Fibroblast of villous mesenchyme (primary cell): ENCODE results near the gene GABRR2. TPM values are rescaled to one million over a fixed set of nuclear protein-coding genes. Genes with fewer than 3 reads are reported as not detected.

Experiments
- DNase-seq: peaks from one replicate; pipeline ENCODE4 v3.0.0-alpha.2; 2010; ENCODE audit warnings: low read depth
- H3K4me3 ChIP-seq: 2 replicates; pipeline ENCODE4 v1.5.1; 2011; ENCODE audit warnings: low read depth, mild to moderate bottlenecking, low read length
- CTCF ChIP-seq: IDR thresholded peaks from 2 replicates; pipeline ENCODE4 v1.5.1; 2012; ENCODE audit warnings: low read depth, mild to moderate bottlenecking, low read length; ENCODE audit not compliant: insufficient read depth
- total RNA-seq: library from RNA; depleted of rRNA; stranded (reverse); fragments of >200 nt; gene quantifications from 2 replicates; pipeline ENCODE4 v1.2.3, GENCODE V29; 2012

The GABRR2 gene
- total RNA-seq, 1 donor, result under 0.01 TPM

DNA sequence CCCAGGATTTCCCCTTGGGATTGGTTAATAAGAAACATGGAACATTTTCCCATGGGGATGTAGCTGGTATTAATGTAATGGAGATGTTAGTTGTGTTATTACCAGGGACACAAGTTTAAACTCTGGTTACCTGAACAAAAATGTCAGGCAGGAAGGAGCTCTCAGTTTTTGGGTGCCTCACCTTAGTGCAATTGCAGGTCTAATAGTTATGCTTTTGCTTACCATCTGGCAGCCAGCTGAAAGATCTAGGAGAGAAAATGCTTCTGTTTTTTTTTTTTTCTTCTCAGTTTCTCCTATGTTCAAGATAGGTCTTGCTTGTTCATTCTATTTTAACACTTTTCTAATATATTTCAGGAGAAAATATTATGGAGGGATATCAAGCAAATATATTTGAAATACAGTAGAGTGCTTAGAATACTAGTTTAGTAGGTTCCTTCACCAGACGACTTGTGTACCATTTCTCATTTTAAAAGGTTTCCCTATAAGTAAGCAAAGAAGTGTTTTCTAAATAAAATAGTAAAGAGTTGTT lies 41.6 kb upstream of the GABRR2 start:
- no peak for DNase-seq
- no peak overlapping the region for H3K4me3 ChIP-seq
- no peak for TF ChIP-seq CTCF

DNA sequence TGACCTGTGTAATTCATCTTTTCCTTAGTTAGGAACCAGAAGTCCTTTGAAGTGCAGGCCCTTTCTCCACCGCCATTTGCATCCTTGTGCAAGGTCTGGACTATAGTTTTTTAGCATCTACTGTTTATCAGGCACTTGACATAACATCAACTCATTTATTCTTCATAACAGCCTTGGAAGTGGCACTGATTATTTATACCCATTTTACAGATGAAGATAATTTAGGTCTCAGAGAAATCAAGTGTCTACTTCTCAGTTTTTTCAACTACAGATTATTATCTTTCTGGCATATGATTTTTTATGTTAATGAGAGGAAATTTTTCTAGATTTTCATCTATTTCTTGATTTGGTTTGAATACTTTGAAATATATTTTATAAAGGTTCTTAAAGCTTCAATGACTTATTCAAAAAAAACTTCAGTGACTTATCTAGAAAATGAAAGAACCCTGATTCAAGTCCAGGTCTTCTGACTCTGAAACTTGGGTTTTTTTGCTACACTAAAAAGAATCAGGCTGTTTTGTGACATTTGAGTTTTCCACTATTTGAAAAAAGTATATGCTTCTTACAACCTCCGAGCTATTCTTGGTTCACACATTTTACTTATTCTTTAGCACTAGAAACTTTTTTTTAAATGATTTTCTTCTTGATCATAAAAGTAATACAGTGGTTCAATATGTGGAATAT lies 40.6 kb upstream of the GABRR2 start:
- no peak for DNase-seq
- no peak for TF ChIP-seq CTCF

GRCh38 chr6:89353702-89354392 lies 38.7 kb upstream of the GABRR2 start:
- DNase-seq, result no peak
- TF ChIP-seq CTCF, result no peak
- no peak overlapping the region for H3K4me3 ChIP-seq

More for the DNA sequence above, 40.6 kb upstream of the GABRR2 start:
- no peak overlapping the region for H3K4me3 ChIP-seq

DNA sequence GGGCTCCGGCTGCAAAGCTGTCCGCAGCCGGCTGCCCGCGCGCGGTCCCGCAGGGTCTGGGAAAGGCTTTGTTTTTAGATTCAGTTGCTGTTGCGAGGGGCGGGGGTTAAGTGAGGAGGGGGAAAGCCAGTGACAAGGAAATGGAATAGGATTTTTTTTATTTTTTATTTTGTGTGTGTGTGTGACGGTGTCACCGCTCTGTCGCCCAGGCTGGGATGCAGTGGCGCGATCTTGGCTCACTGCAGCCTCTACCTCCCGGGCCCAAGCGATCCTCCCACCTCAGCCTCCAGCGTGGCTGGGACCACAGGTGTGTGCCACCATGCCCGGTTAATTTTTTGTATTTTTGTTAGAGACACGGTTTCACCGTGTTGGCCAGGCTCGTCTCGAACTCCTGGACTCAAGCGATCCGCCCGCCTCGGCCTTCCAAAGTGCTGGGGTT lies 38.0 kb upstream of the GABRR2 start:
- no peak for DNase-seq
- no peak for TF ChIP-seq CTCF
- H3K4me3 ChIP-seq, result peak overlapping the region; percentile 98

GRCh38 chr6:89352278-89353117 lies 37.4 kb upstream of the GABRR2 start, which contains the start of gene UBE2J1:
Gene UBE2J1, minus strand, starts transcription at chr6:89352722. Its CDS starts 153 bp downstream, at chr6:89352569.
- no peak for TF ChIP-seq CTCF
- DNase-seq, result peak; percentile 97
- peak within 1 kb of the TSS; percentile 98 for H3K4me3 ChIP-seq

GRCh38 chr6:89351671-89352277 lies 36.7 kb upstream of the GABRR2 start:
- peak overlapping the region; percentile 98 for H3K4me3 ChIP-seq
- no peak for TF ChIP-seq CTCF
- DNase-seq, result peak; percentile 47
